ENCODE results near the gene AP2B1.

DNA sequence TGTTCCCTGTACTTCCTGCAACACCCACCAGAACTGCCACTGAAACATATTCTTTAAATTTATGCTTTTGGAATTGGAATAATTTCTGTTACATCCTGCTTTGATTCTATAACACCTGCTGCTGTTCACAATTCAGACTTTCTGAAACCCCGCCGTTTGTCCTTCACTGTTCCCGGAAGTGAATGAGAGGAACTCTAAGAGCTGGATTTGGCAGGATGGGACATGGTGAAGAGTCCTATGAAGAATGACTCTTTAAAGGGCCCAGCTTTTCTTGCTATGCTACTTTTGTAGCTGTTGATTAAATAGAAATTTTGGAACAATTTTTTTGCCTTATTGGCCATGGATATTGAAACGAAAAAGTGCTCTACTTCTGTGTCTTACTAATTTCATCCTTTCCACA, 8.9 kb downstream of the AP2B1 start:
- TF ChIP-seq TAF1 (IDR thresholded peaks at IDR 0.05; ENCODE audit: low read depth, low read length) = no peak
- no peak for TF ChIP-seq POLR2A (IDR thresholded peaks at IDR 0.05; ENCODE audit: low read depth, low read length)
- TF ChIP-seq POU2F2 (IDR thresholded peaks at IDR 0.05; ENCODE audit: low read depth, low read length) = no peak
- TF ChIP-seq POLR2AphosphoS5 (IDR thresholded peaks at IDR 0.05; ENCODE audit: low read depth, low read length) = no peak
- TF ChIP-seq SPI1 (IDR thresholded peaks at IDR 0.05; ENCODE audit: low read depth, low read length) = no peak

All from GM12891 (cell line).